ENCODE results near the gene KCNAB2. TPM values are rescaled to one million over a fixed set of nuclear protein-coding genes. Genes with fewer than 3 reads are reported as not detected.

KCNAB2 gene
- total RNA-seq, 4 donors from 2014 or later: 9.9 to 42.2 (median 17.0) TPM

GRCh38 chr1:6068073-6068472 lies 22.4 kb downstream of the KCNAB2 start:
- TF ChIP-seq CTCF (IDR thresholded peaks at IDR 0.05): no peak
- DNase-seq (ENCODE audit: low spot score): no peak
- ATAC-seq (ENCODE audit: low FRiP score): no peak

GRCh38 chr1:6068932-6069331 lies 23.2 kb downstream of the KCNAB2 start:
- DNase-seq (ENCODE audit: low spot score) (no peak), ATAC-seq (ENCODE audit: low FRiP score) (no peak)
- no peak for TF ChIP-seq CTCF (IDR thresholded peaks at IDR 0.05)

GRCh38 chr1:6069573-6069972 lies 23.9 kb downstream of the KCNAB2 start:
- DNase-seq (ENCODE audit: low spot score): no peak
- TF ChIP-seq CTCF (IDR thresholded peaks at IDR 0.05): no peak
- ATAC-seq (ENCODE audit: low FRiP score): no peak

- no peak for TF ChIP-seq CTCF (IDR thresholded peaks at IDR 0.05)
- DNase-seq (ENCODE audit: low spot score) (no peak), ATAC-seq (ENCODE audit: low FRiP score) (no peak)
These were observed 24.8 kb downstream of the KCNAB2 start for GRCh38 chr1:6070450-6070974.

- DNase-seq (ENCODE audit: low spot score) (no peak), ATAC-seq (ENCODE audit: low FRiP score) (no peak)
- no peak for TF ChIP-seq CTCF (IDR thresholded peaks at IDR 0.05)
These were observed 25.5 kb downstream of the KCNAB2 start for GRCh38 chr1:6071219-6071618.

- no peak for ATAC-seq (ENCODE audit: low FRiP score)
- DNase-seq (ENCODE audit: low spot score): no peak
- no peak for TF ChIP-seq CTCF (IDR thresholded peaks at IDR 0.05)
These were observed 27.2 kb downstream of the KCNAB2 start for GRCh38 chr1:6072774-6073479.

GRCh38 chr1:6073480-6074053 lies 27.9 kb downstream of the KCNAB2 start:
- no peak for TF ChIP-seq CTCF (IDR thresholded peaks at IDR 0.05)
- no peak for DNase-seq (ENCODE audit: low spot score)
- ATAC-seq (ENCODE audit: low FRiP score): no peak

Measured in omental fat pad (tissue), 4 donors.